ENCODE data around the gene ABI3BP.

ABI3BP gene

GRCh38 chr3:101011136-101011535, 17.9 kb upstream of the ABI3BP start:
- H3K9ac ChIP-seq (ENCODE audit: low read depth, low read length) = no peak overlapping the region
- no peaks in the 10 kb centered on the region for H3K4me1 ChIP-seq (ENCODE audit: insufficient read depth, low read length)
- no peaks in the 10 kb centered on the region for H3K36me3 ChIP-seq (ENCODE audit: insufficient read depth, low read length)
- 0 out of 2 replicates have a peak, but pooled peaks cover 4% of the 10 kb centered on the region for H3K9me3 ChIP-seq (ENCODE audit: control insufficient read depth, insufficient read depth, low read length)

- Histone ChIP-seq H3K36me3 (ENCODE audit: insufficient read depth, low read length) (no peaks in the 10 kb centered on the region), H3K9ac (ENCODE audit: low read depth, low read length) (no peak overlapping the region), H3K9me3 (ENCODE audit: control insufficient read depth, insufficient read depth, low read length) (0 out of 2 replicates have a peak, but pooled peaks cover 4% of the 10 kb centered on the region), H3K4me1 (ENCODE audit: insufficient read depth, low read length) (no peaks in the 10 kb centered on the region)
Observed at GRCh38 chr3:101010296-101010695, 17.1 kb upstream of the ABI3BP start.

- H3K9me3 ChIP-seq (ENCODE audit: control insufficient read depth, insufficient read depth, low read length) = 0 out of 2 replicates have a peak, but pooled peaks cover 4% of the 10 kb centered on the region
- no peaks in the 10 kb centered on the region for H3K36me3 ChIP-seq (ENCODE audit: insufficient read depth, low read length)
- H3K4me1 ChIP-seq (ENCODE audit: insufficient read depth, low read length) = no peaks in the 10 kb centered on the region
- no peak overlapping the region for H3K9ac ChIP-seq (ENCODE audit: low read depth, low read length)
Observed at GRCh38 chr3:101009386-101009785, 16.2 kb upstream of the ABI3BP start.

- H3K36me3 ChIP-seq (ENCODE audit: insufficient read depth, low read length) = no peaks in the 10 kb centered on the region
- no peaks in the 10 kb centered on the region for H3K4me1 ChIP-seq (ENCODE audit: insufficient read depth, low read length)
- no peaks in the 10 kb centered on the region for H3K9me3 ChIP-seq (ENCODE audit: control insufficient read depth, insufficient read depth, low read length)
- H3K9ac ChIP-seq (ENCODE audit: low read depth, low read length) = no peak overlapping the region
Observed at GRCh38 chr3:100999160-100999559, 5.9 kb upstream of the ABI3BP start.

GRCh38 chr3:100994809-100995208, 1.6 kb upstream of the ABI3BP start:
- no peaks in the 10 kb centered on the region for H3K4me1 ChIP-seq (ENCODE audit: insufficient read depth, low read length)
- no peaks in the 10 kb centered on the region for H3K9me3 ChIP-seq (ENCODE audit: control insufficient read depth, insufficient read depth, low read length)
- H3K9ac ChIP-seq (ENCODE audit: low read depth, low read length) = no peak overlapping the region

GRCh38 chr3:100994187-100994586, 966 bp upstream of the ABI3BP start:
- no peaks in the 10 kb centered on the region for H3K9me3 ChIP-seq (ENCODE audit: control insufficient read depth, insufficient read depth, low read length)
- H3K36me3 ChIP-seq (ENCODE audit: insufficient read depth, low read length) = no peaks in the 10 kb centered on the region
- H3K9ac ChIP-seq (ENCODE audit: low read depth, low read length) = no peak overlapping the region
- H3K4me1 ChIP-seq (ENCODE audit: insufficient read depth, low read length) = no peaks in the 10 kb centered on the region

More at GRCh38 chr3:100994809-100995208, 1.6 kb upstream of the ABI3BP start:
- no peaks in the 10 kb centered on the region for H3K36me3 ChIP-seq (ENCODE audit: insufficient read depth, low read length)

- Histone ChIP-seq H3K9ac (ENCODE audit: low read depth, low read length) (no peak overlapping the region), H3K4me1 (ENCODE audit: insufficient read depth, low read length) (no peaks in the 10 kb centered on the region), H3K36me3 (ENCODE audit: insufficient read depth, low read length) (no peaks in the 10 kb centered on the region), H3K9me3 (ENCODE audit: control insufficient read depth, insufficient read depth, low read length) (no peaks in the 10 kb centered on the region)
Observed at GRCh38 chr3:100992231-100993012, 799 bp downstream of the ABI3BP start.

GRCh38 chr3:100988080-100988479, 5.1 kb downstream of the ABI3BP start:
- H3K4me1 ChIP-seq (ENCODE audit: insufficient read depth, low read length) = no peaks in the 10 kb centered on the region
- H3K36me3 ChIP-seq (ENCODE audit: insufficient read depth, low read length) = no peaks in the 10 kb centered on the region
- H3K9ac ChIP-seq (ENCODE audit: low read depth, low read length) = no peak overlapping the region

GRCh38 chr3:100984308-100984707, 8.9 kb downstream of the ABI3BP start:
- no peak overlapping the region for H3K9ac ChIP-seq (ENCODE audit: low read depth, low read length)
- no peaks in the 10 kb centered on the region for H3K9me3 ChIP-seq (ENCODE audit: control insufficient read depth, insufficient read depth, low read length)
- no peaks in the 10 kb centered on the region for H3K4me1 ChIP-seq (ENCODE audit: insufficient read depth, low read length)
- H3K36me3 ChIP-seq (ENCODE audit: insufficient read depth, low read length) = no peaks in the 10 kb centered on the region

More at GRCh38 chr3:100988080-100988479, 5.1 kb downstream of the ABI3BP start:
- H3K9me3 ChIP-seq (ENCODE audit: control insufficient read depth, insufficient read depth, low read length) = no peaks in the 10 kb centered on the region

- no peaks in the 10 kb centered on the region for H3K36me3 ChIP-seq (ENCODE audit: insufficient read depth, low read length)
- H3K9ac ChIP-seq (ENCODE audit: low read depth, low read length) = no peak overlapping the region
- no peaks in the 10 kb centered on the region for H3K9me3 ChIP-seq (ENCODE audit: control insufficient read depth, insufficient read depth, low read length)
- H3K4me1 ChIP-seq (ENCODE audit: insufficient read depth, low read length) = no peaks in the 10 kb centered on the region
Observed at GRCh38 chr3:100982710-100983109, 10.5 kb downstream of the ABI3BP start.

GRCh38 chr3:100981164-100981911, 11.9 kb downstream of the ABI3BP start:
- no peaks in the 10 kb centered on the region for H3K9me3 ChIP-seq (ENCODE audit: control insufficient read depth, insufficient read depth, low read length)
- H3K36me3 ChIP-seq (ENCODE audit: insufficient read depth, low read length) = no peaks in the 10 kb centered on the region
- H3K4me1 ChIP-seq (ENCODE audit: insufficient read depth, low read length) = no peaks in the 10 kb centered on the region
- no peak overlapping the region for H3K9ac ChIP-seq (ENCODE audit: low read depth, low read length)

GRCh38 chr3:100978011-100978659, 15.1 kb downstream of the ABI3BP start:
- H3K4me1 ChIP-seq (ENCODE audit: insufficient read depth, low read length) = no peaks in the 10 kb centered on the region
- H3K36me3 ChIP-seq (ENCODE audit: insufficient read depth, low read length) = no peaks in the 10 kb centered on the region
- H3K9me3 ChIP-seq (ENCODE audit: control insufficient read depth, insufficient read depth, low read length) = no peaks in the 10 kb centered on the region
- no peak overlapping the region for H3K9ac ChIP-seq (ENCODE audit: low read depth, low read length)

- Histone ChIP-seq H3K36me3 (ENCODE audit: insufficient read depth, low read length) (no peaks in the 10 kb centered on the region), H3K9me3 (ENCODE audit: control insufficient read depth, insufficient read depth, low read length) (no peaks in the 10 kb centered on the region), H3K4me1 (ENCODE audit: insufficient read depth, low read length) (no peaks in the 10 kb centered on the region), H3K9ac (ENCODE audit: low read depth, low read length) (no peak overlapping the region)
Observed at GRCh38 chr3:100976611-100977010, 16.6 kb downstream of the ABI3BP start.

GRCh38 chr3:100975714-100976113, 17.5 kb downstream of the ABI3BP start:
- no peaks in the 10 kb centered on the region for H3K9me3 ChIP-seq (ENCODE audit: control insufficient read depth, insufficient read depth, low read length)
- no peaks in the 10 kb centered on the region for H3K4me1 ChIP-seq (ENCODE audit: insufficient read depth, low read length)
- no peak overlapping the region for H3K9ac ChIP-seq (ENCODE audit: low read depth, low read length)
- H3K36me3 ChIP-seq (ENCODE audit: insufficient read depth, low read length) = no peaks in the 10 kb centered on the region
